ENCODE measurements around the gene KLHDC9.
"Not testable (repeated sequence)": the region's sequence is repeated elsewhere in the genome, so short reads cannot be mapped to it uniquely, and the experiment has no call there.

KLHDC9 gene

DNA sequence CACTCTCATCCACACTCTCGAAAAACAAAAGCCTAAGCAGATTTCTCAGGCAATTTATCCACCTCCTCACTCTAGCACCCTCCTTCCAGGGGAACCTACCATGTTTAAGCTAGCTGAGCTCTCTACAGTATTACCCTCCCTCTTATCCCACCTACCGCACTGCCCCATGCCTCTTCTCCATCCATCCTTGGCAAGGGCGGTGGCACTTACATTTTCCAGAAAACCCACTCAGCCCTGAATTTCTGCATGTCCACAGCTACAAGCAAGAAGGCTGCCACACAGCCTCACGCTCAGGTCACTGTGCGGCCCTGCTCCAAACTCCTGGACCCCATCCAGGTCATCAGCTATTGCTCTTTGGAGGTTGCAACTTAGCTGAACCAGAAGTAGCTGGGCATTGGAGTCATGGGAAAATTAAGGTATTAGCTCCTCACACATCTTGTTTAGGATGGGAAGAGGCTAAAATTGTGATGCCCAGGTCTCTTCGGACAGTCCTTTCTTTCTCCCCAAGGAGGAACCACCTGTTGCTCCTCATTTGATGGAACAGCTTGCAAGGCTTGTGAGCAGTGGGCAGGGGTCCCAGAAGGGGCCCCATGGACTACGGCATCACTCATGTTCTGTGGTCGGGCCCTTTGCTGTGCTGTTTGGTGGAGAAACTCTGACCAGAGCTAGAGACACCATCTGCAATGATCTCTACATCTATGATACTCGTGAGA, 1.1 kb downstream of the KLHDC9 start:
- no peak for DNase-seq

DNA sequence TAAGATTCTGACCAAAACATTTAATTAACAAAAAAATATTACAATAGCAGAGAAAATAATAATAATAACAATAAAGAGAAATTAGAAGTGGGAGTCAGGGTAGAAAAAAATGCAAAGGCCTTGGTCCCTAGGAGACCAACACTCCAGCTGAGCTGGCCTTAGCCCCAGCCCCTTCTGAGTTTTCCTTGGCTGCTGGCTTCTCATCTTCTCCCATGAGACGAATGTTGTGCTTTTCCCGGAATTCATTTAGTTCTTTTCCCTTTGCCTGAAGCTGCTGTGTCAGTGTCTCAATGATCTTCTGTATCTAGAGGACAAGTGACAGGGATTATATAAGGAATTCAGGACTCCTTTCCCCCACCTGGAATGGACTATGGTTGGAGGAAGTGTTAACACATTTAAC, 2.4 kb downstream of the KLHDC9 start:
- DNase-seq, result no peak

DNA sequence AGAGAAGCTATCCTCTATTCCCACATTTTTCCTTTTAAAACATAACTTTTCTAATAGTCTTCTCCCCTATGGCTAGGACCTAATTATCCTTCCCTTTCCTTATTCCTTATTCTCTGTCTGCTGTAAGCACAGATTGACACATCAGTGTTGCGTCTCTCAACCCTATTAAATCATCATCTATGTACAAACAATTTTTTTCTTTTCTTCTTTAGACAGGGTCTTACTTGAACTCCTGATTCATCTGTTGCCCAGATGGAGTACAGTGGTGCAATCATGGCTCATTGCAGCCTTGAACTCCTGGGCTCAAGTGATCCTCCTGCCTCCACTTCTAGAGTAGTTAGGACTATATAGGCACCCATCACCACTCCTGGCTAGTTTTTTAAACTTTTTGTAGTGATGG, 8.3 kb downstream of the KLHDC9 start:
- DNase-seq, result no peak

- no peak for DNase-seq
Measured at GRCh38 chr1:161111117-161111516, 13.0 kb downstream of the KLHDC9 start.

- DNase-seq, result no peak
Measured at GRCh38 chr1:161111527-161111926, 13.4 kb downstream of the KLHDC9 start.

DNA sequence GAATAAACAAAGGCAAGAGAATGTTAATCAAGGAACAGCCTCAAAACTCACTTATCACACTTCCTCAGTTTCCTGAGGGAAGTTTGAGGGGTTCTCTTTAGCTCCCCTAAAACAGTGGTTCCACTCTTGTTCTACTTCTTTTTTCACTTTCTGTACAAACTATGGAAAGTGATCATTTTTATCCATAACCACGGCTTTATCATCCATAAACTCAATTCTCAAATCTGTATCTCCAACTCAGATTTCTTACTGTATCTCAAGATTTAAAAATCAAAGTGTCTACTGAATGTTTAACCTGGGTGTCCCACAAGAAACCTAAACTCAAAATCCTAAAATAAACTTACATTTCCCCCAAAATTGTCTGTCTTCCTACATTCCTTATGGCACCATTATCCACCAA, 15.8 kb downstream of the KLHDC9 start:
- DNase-seq, result no peak

DNA sequence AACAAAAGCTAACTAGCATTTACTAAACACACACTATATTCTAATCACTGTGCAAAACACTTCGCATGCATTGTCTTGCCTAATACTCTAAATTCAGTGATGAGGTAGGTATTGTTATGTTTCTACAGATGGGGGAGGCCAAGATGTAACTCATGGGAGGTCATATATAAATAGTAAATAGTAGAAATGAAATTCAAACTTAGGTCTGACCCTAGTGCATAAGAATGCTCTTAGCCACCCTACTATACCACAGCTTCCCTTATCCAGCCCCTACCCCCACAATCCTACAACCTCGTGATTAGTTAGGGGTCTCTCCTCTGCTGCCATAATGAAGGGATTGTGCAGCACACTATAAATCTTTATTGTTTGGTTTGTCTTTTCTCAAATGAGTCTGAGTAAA, 16.4 kb downstream of the KLHDC9 start:
- DNase-seq, result no peak

DNA sequence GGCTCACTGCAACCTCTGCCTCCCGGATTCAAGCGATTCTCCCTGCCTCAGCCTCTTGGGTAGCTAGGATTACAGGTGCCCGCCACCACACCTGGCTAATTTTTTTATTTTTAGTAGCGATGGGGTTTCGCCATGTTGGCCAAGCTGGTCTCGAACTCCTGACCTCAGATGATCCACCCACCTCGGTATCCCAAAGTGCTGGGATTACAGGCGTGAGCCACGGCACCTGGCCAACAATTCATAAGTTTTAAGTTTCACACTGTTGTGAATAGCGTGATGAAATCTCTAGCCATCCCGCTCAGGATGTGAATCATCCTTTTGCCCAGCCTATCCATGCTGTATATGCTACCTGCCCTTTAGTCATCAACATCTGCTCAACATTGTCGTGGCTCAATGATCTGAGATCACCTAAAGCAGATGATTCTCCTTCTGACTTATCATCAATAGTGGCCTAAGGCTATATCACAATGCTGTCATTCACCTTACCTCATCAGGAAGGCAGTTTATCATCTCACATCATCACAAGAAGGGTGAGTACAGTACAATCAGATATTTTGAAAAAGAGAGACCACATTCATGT, 17.1 kb downstream of the KLHDC9 start:
- peak; percentile 26 for DNase-seq

GRCh38 chr1:161115961-161116360, 17.8 kb downstream of the KLHDC9 start:
- not testable (repeated sequence) for DNase-seq

DNA sequence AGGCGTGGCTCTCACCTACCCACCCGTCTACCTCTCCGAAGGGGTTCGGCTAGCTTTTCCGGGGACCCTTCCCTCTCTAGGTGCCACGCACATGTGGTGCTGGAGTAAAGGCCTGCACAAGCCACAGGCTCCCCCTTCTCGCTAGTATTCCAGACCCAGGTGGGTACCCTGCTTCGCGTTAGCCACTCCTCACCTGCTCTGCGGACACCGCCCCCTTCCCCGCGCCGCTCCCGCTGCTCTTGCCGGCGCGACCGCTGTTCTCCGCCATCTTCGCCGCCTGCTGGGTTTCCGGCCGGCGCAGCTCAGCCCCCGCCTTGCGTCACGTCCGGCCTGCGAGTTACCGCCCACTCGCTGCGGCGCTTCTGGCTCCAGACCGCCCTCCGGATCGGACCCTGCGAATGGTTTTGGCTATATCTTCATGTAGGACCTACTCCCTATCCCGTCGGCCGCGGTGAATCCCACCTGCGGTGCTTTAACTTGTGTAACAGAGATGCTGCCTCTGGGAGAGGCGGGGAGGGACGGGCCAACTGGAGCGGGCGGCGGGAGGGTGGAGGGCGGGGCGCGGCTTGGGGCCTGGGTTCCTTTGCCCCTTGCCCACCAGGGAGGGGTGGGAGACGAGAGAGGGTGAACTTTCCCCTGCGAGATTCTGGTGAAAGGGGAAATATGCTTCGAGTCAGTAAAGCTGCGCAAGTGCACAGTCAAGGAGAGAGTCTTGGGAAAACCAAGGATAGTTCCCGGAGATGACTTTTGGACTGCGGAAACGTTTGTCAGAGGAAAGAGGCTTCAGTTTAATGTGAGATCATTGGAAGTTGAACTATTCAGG, 19.8 kb downstream of the KLHDC9 start, which contains the start of the genes NIT1 and PFDN2:
Gene NIT1 (plus strand): TSS at position 347 of the 823 bp plus-strand sequence. CDS start 72 bp downstream, at position 419.
Gene PFDN2 (minus strand): TSS at position 279 of the 823 bp plus-strand sequence. CDS start 11 bp downstream, at position 268.
- DNase-seq, result peak; percentile 86

- DNase-seq, result peak; percentile 58
Measured at GRCh38 chr1:161119092-161119903, 21.1 kb downstream of the KLHDC9 start.

DNA sequence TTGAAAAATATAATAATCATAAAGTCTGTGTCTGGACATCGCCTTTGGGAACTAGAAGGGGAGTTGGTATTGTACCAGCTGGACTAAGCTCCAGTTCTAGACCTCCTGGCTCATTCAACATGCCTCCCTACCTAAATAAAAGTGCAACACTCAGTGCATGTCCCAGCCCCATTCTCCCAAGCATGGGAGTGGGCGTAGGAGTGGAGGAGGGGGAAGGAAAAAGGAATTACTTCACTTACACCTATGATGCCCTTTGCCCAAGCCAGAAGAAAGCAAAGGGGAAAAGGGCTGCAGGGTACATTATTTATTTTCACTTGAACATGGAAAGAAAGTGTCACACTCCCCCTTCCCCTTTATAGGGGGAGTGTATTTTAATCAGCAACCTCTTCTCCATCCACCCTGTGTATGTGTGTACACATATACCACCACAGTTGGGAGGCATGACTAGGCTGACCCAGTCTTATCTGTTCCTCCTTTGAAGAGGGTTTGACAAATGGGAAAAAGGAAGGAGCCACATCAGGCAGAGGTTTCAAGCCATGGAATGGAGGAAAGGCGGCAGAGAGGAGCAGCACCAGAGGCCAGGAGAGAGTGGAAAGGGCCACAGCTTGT, 23.0 kb downstream of the KLHDC9 start:
- DNase-seq, result no peak

DNA sequence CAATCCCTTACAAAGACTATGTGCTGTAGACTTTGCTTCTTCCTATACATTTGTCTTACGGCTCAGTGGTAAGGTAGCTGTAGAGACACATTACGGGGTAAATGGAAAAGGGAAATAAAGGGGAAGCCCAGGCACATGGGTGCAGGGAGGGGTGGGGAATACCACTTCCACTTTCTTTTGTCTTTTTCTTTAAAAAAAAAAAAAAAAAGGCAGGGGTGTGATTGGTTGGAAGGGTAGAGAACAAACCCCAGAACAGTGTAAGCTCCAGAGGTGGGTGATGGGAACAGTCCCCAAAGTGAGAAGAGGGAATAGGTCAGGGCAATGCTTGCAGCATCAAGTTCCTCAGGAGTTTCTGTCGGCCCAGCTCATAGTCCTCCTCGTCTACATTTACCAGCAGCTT, 23.7 kb downstream of the KLHDC9 start:
- no peak for DNase-seq

DNA sequence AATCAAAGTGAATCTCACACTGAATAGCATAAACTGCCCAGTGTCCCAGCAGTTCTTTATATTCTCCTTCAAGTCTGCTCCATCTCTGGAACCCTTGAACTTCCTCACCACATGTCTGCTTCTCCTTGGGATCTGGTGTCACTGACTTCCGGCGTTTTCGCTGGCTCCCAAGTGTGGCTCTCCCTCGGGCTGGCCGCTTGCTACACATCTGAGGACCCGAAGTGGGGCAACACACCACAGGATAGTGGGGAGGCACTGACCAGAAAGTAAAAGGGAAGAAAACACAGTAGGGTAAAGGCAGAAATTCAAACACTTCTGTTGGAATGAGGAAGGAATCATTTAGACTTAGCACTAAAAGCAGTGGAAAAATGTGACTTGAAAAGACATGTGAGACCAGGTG, 24.8 kb downstream of the KLHDC9 start:
- DNase-seq, result no peak

DNA sequence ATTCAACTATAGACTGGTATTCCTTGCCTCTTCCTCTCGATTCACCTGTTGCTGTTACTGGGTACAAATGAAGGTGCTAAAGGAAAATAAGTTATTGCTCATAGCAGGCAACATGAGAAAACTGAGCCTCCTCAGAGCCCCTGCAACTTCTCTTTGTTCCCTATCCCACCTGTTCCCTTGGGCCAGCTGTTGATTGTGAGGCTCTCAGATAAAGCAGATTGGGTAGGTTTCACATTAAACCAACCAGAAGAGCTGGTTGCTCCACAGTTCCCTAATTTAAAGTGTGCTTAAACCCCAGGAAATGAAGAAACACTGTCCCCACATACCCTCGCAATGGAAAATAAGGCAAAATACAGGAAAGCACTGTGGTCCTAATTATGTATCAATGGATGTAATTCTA, 29.5 kb downstream of the KLHDC9 start:
- DNase-seq, result no peak

- DNase-seq, result no peak
Measured at GRCh38 chr1:161128591-161129420, 30.6 kb downstream of the KLHDC9 start.

DNA sequence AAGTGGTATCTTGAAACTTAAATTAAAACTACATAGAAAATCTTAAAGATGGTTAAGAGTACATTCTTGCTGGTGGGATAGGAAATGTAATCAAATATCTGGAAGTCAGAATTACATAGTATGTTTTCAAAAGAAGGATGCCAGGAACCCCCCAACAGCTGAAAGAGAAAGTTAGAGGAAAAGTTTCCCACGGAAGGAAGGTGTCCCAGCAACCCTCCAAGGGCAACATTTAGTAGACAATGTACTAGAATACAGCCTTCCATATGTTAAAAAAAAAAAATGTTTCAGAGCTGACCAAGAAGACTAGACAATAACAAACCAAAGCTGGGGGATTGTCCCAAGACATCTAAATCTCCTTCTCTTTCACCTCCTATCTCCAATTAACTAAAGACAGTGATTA, 32.1 kb downstream of the KLHDC9 start:
- no peak for DNase-seq

GRCh38 chr1:161131523-161132409, 33.6 kb downstream of the KLHDC9 start:
- no peak for DNase-seq

DNA sequence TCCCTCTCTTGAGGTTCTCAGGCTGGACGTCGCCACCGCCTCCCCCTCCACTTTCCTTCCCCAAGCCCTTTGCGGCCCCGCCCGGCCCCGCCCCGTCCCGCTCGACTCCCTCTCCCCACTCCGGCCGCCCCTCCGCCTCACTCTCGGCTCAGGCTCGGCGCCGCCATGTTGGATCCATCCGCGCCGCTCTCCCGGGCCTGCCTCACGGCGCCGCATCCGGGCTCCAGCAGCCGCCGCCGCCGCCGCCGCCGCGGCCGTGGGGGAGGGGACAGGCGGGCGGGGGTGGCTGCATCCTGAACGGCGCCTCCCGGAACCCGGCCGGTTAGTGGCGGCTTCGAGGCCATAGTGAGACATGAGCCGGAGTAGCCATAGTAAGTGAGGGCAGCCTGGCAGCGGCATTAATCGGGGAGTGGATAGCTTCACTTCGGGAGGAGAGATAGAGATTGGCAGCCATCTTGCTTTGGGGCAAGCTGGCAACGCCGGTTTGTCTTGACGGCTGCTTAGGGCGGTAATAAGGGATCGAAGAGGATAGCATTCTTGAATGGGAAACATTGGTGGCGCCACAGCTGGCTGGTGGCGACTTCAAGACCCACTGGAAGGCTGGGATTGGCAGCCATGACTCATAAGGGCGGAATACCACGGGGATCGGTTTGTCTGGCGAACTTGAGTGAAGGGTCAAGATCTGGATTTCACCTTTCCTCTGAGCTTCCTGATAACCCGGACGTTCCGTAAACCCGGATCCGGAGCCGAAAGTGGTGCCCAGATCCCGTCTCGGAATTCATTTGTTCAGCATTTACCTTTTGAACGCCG, 34.5 kb downstream of the KLHDC9 start, which contains the start of gene DEDD:
Gene DEDD (minus strand): TSS at position 258 of the 810 bp plus-strand sequence. CDS start 8,205 bp downstream, outside the sequence.
- DNase-seq, result peak; percentile 90
